Upper lobe of left lung (tissue), 4 donors: ENCODE data around the gene DLGAP4.

Experiments used
- POLR2A ChIP-seq, 4 donors: fragments of 450-650 bp; IDR thresholded peaks; one replicate each; pipeline ENCODE4 v1.5.1; 2016 to 2017; ENCODE audit warnings: antibody characterized with exemption in 4 of 4, mild to moderate bottlenecking in 2 of 4
- TF ChIP-seq, protein P1 (sequence below), 6 experiments: fragments of 450-650 bp in 4 of 6; fragments of 200-600 bp in 2 of 6; sonication (generic) in 2 of 6; IDR thresholded peaks; one replicate each; pipeline ENCODE4 v1.5.1; 2016 to 2019; ENCODE audit warnings: antibody characterized with exemption in 6 of 6

DNA sequence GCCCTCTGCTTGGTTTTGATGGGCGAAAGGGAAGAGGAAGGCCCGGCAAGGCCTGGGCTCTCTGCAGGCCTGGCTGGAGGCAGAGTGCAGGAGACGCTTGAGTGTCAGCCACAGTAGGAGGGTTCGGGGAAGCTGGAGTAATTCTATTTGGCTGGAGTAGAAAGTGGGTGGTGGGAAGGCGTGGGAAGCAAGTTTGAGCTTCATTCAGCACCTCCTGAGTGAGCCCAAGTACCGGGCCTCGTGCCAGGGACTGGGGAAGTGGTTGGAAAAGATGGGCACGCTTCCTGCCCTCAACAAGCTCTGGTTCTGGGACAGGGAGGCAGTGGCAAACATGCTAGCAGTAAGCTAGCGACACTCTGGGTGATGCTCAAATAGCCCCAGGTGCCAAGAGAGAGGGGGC is 72.5 kb downstream of the DLGAP4 start:
- no peak for TF ChIP-seq POLR2A (IDR thresholded peaks at IDR 0.05)
- TF ChIP-seq, protein P1, sequence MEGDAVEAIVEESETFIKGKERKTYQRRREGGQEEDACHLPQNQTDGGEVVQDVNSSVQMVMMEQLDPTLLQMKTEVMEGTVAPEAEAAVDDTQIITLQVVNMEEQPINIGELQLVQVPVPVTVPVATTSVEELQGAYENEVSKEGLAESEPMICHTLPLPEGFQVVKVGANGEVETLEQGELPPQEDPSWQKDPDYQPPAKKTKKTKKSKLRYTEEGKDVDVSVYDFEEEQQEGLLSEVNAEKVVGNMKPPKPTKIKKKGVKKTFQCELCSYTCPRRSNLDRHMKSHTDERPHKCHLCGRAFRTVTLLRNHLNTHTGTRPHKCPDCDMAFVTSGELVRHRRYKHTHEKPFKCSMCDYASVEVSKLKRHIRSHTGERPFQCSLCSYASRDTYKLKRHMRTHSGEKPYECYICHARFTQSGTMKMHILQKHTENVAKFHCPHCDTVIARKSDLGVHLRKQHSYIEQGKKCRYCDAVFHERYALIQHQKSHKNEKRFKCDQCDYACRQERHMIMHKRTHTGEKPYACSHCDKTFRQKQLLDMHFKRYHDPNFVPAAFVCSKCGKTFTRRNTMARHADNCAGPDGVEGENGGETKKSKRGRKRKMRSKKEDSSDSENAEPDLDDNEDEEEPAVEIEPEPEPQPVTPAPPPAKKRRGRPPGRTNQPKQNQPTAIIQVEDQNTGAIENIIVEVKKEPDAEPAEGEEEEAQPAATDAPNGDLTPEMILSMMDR (IDR thresholded peaks at IDR 0.05): no peak
